HG02759 (cell line): ENCODE measurements around the gene METTL24.
"Not testable (repeated sequence)": the region's sequence is repeated elsewhere in the genome, so short reads cannot be mapped to it uniquely, and the experiment has no call there.

Experiments used
- ATAC-seq: cut with Tn5 transposase; IDR thresholded peaks from one replicate; pipeline ENCODE4 v1.9.1; 2021; ENCODE audit warnings: mild to moderate bottlenecking, moderate library complexity; ENCODE audit not compliant: unreplicated experiment

The METTL24 gene

GRCh38 chr6:110272781-110273180 lies 85.4 kb downstream of the METTL24 start:
- ATAC-seq = not testable (repeated sequence)

- no peak for ATAC-seq
These were observed 86.5 kb downstream of the METTL24 start for GRCh38 chr6:110271732-110272022.

GRCh38 chr6:110270165-110270564 lies 88.0 kb downstream of the METTL24 start:
- no peak for ATAC-seq

GRCh38 chr6:110269623-110270022 lies 88.5 kb downstream of the METTL24 start:
- no peak for ATAC-seq

GRCh38 chr6:110266996-110267395 lies 91.2 kb downstream of the METTL24 start:
- ATAC-seq = no peak

GRCh38 chr6:110265273-110265672 lies 92.9 kb downstream of the METTL24 start:
- ATAC-seq = no peak

GRCh38 chr6:110256366-110256765 lies 101.8 kb downstream of the METTL24 start:
- no peak for ATAC-seq

- ATAC-seq = no peak
These were observed 102.9 kb downstream of the METTL24 start for GRCh38 chr6:110255211-110255750.

- no peak for ATAC-seq
These were observed 107.3 kb downstream of the METTL24 start for GRCh38 chr6:110250838-110251237.

GRCh38 chr6:110250058-110250457 lies 108.1 kb downstream of the METTL24 start:
- no peak for ATAC-seq

GRCh38 chr6:110246900-110247546 lies 111.1 kb downstream of the METTL24 start:
- ATAC-seq = no peak

- no peak for ATAC-seq
These were observed 111.8 kb downstream of the METTL24 start for GRCh38 chr6:110246378-110246777.

GRCh38 chr6:110244621-110245020 lies 113.5 kb downstream of the METTL24 start:
- ATAC-seq = not testable (repeated sequence)

- ATAC-seq = no peak
These were observed 118.4 kb downstream of the METTL24 start for GRCh38 chr6:110239526-110240274.

GRCh38 chr6:110236007-110236406 lies 122.1 kb downstream of the METTL24 start:
- ATAC-seq = not testable (repeated sequence)

- ATAC-seq = peak; percentile 92
These were observed 124.3 kb downstream of the METTL24 start for GRCh38 chr6:110233770-110234374.

- ATAC-seq = no peak
These were observed 125.7 kb downstream of the METTL24 start for GRCh38 chr6:110232450-110232849.

- no peak for ATAC-seq
These were observed 131.9 kb downstream of the METTL24 start for GRCh38 chr6:110226261-110226660.

GRCh38 chr6:110221738-110222137 lies 136.4 kb downstream of the METTL24 start:
- ATAC-seq = no peak

GRCh38 chr6:110217266-110217665 lies 140.9 kb downstream of the METTL24 start:
- no peak for ATAC-seq

GRCh38 chr6:110216140-110216539 lies 142.0 kb downstream of the METTL24 start:
- no peak for ATAC-seq

GRCh38 chr6:110214338-110214737 lies 143.8 kb downstream of the METTL24 start:
- no peak for ATAC-seq
